ENCODE results near the gene VASH1. TPM values are rescaled to one million over a fixed set of nuclear protein-coding genes. Genes with fewer than 3 reads are reported as not detected.

Gene VASH1
- total RNA-seq, 1 donor from 2014 or later = 19.5 TPM

DNA sequence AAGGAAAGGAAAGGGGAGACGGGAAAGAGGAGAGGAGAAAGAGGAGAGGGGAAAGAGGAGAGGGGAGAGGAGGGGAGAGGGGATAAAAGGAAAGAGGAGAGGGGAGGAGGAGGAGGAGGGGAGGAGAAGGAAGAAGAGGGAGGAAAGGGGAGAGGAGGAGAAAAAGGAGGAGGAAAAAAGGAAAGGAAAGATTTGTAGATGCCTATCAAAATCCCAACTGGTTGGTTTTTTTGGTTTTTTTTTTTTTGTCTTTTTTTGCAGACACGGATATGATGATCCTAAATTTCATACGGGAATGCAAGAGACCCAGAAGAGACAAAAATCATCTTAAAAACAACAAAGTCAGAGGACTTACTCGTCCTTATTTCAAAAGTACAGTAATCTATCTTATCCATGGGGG is 32.1 kb downstream of the VASH1 start:
- Mint-ChIP-seq H3K4me3 (ENCODE audit: unreplicated experiment) (no peak overlapping the region), H3K4me1 (ENCODE audit: unreplicated experiment) (no peaks in the 10 kb centered on the region), H3K27me3 (ENCODE audit: unreplicated experiment) (no peaks in the 10 kb centered on the region), H3K27ac (ENCODE audit: unreplicated experiment) (no peak overlapping the region), H3K9me3 (ENCODE audit: unreplicated experiment) (peaks cover 4% of the 10 kb centered on the region), H3K36me3 (ENCODE audit: unreplicated experiment) (peaks cover 57% of the 10 kb centered on the region)
- TF ChIP-seq, protein P1, sequence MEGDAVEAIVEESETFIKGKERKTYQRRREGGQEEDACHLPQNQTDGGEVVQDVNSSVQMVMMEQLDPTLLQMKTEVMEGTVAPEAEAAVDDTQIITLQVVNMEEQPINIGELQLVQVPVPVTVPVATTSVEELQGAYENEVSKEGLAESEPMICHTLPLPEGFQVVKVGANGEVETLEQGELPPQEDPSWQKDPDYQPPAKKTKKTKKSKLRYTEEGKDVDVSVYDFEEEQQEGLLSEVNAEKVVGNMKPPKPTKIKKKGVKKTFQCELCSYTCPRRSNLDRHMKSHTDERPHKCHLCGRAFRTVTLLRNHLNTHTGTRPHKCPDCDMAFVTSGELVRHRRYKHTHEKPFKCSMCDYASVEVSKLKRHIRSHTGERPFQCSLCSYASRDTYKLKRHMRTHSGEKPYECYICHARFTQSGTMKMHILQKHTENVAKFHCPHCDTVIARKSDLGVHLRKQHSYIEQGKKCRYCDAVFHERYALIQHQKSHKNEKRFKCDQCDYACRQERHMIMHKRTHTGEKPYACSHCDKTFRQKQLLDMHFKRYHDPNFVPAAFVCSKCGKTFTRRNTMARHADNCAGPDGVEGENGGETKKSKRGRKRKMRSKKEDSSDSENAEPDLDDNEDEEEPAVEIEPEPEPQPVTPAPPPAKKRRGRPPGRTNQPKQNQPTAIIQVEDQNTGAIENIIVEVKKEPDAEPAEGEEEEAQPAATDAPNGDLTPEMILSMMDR (IDR thresholded peaks at IDR 0.05) = no peak
- DNase-seq (ENCODE audit: extremely low spot score, unreplicated experiment) = no peak

DNA sequence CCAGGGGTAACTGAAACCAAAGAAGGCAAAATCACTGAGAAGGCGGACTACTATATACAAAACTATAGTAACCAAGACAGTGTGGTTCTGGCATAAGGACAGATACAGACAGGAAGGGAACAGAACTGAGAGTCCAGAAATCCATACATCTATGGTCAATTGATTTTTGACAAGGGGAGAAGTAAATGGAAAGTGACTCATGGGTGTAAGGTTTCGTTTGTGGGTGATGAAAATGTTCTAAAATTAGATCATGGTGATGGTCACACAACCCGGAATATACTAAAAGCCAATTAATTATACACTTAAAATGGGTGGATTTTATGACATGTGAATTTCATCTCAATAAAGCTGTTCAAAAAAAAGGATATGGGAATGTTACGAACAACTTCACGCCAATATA is 32.7 kb downstream of the VASH1 start:
- Mint-ChIP-seq H3K9me3 (ENCODE audit: unreplicated experiment) (peaks cover 4% of the 10 kb centered on the region), H3K36me3 (ENCODE audit: unreplicated experiment) (peaks cover 53% of the 10 kb centered on the region), H3K4me3 (ENCODE audit: unreplicated experiment) (no peak overlapping the region), H3K27ac (ENCODE audit: unreplicated experiment) (no peak overlapping the region), H3K27me3 (ENCODE audit: unreplicated experiment) (no peaks in the 10 kb centered on the region), H3K4me1 (ENCODE audit: unreplicated experiment) (no peaks in the 10 kb centered on the region)
- DNase-seq (ENCODE audit: extremely low spot score, unreplicated experiment) = no peak
- TF ChIP-seq, protein P1 (IDR thresholded peaks at IDR 0.05) = no peak

DNA sequence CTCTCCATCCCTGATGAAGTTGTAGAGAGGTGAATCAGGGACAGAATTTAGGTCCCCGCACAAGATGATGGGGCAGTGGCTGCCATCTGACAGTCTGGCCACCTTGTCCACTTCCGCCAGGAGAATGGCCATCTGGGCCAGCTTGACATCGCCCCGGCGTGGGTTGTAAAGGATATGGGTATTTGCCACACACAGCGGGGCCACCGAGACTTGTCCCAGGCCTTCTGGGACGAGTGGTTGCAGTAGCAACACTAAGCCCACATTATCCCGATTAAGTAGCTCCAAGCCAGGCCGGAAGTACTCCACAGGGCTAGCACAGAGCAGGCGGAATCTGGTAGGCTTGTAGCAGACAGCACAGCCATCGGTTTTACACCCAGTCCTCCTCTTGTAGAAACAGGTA is 45.2 kb downstream of the VASH1 start:
- DNase-seq (ENCODE audit: extremely low spot score, unreplicated experiment) = peak; percentile 83
- Mint-ChIP-seq H3K9me3 (ENCODE audit: unreplicated experiment) (no peaks in the 10 kb centered on the region), H3K4me3 (ENCODE audit: unreplicated experiment) (no peak overlapping the region), H3K36me3 (ENCODE audit: unreplicated experiment) (peaks cover 37% of the 10 kb centered on the region), H3K27me3 (ENCODE audit: unreplicated experiment) (no peaks in the 10 kb centered on the region), H3K27ac (ENCODE audit: unreplicated experiment) (no peak overlapping the region), H3K4me1 (ENCODE audit: unreplicated experiment) (peaks cover 11% of the 10 kb centered on the region)
- TF ChIP-seq, protein P1 (IDR thresholded peaks at IDR 0.05) = no peak

DNA sequence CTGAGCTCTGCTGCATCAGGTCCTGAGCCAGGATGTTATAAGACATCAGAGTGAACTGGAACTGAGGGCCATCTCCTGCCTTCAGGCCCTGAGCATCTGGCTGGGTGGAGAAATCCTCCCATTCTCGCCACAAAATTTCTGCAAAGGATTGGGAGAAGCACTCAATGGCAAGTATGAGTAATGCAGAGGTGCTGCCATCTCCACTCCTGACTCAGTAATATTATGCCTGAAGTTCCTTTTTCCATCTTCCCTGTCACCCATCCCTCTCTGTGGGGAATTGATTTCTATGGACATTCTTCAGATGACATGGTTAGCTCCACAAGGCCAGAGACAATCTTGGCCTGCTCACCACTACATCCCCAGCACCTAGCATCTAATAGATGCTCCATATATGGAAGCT is 46.7 kb downstream of the VASH1 start:
- Mint-ChIP-seq H3K9me3 (ENCODE audit: unreplicated experiment) (no peaks in the 10 kb centered on the region), H3K4me3 (ENCODE audit: unreplicated experiment) (no peak overlapping the region), H3K27me3 (ENCODE audit: unreplicated experiment) (no peaks in the 10 kb centered on the region), H3K36me3 (ENCODE audit: unreplicated experiment) (peaks cover 25% of the 10 kb centered on the region), H3K4me1 (ENCODE audit: unreplicated experiment) (peaks cover 17% of the 10 kb centered on the region), H3K27ac (ENCODE audit: unreplicated experiment) (no peak overlapping the region)
- TF ChIP-seq, protein P1 (IDR thresholded peaks at IDR 0.05) = no peak
- DNase-seq (ENCODE audit: extremely low spot score, unreplicated experiment) = no peak

DNA sequence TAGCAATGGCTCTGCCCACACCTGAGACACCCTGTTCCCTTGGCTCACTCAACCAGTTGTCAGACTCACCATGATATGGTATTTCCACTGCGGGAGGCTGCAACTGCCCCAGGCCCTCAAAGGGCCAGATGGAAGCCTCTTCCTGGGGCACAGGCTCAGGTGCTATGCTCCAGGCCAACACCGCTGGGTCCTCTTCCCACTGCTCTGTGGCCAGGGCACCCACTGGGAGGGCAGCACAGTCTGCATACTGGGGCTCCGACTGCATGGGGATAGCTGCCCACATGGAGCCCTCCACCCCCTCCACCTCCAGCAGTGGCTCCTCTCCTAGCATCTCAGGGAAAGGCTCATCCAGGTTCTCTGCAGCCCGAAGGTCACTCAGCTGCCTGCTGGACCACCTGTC is 47.7 kb downstream of the VASH1 start:
- Mint-ChIP-seq H3K4me1 (ENCODE audit: unreplicated experiment) (peaks cover 19% of the 10 kb centered on the region), H3K36me3 (ENCODE audit: unreplicated experiment) (peaks cover 15% of the 10 kb centered on the region), H3K9me3 (ENCODE audit: unreplicated experiment) (no peaks in the 10 kb centered on the region), H3K27me3 (ENCODE audit: unreplicated experiment) (no peaks in the 10 kb centered on the region), H3K27ac (ENCODE audit: unreplicated experiment) (no peak overlapping the region), H3K4me3 (ENCODE audit: unreplicated experiment) (no peak overlapping the region)
- TF ChIP-seq, protein P1 (IDR thresholded peaks at IDR 0.05) = no peak
- DNase-seq (ENCODE audit: extremely low spot score, unreplicated experiment) = peak; percentile 78
